Measurements from ENCODE around the gene NRDC. TPM values are rescaled to one million over a fixed set of nuclear protein-coding genes. Genes with fewer than 3 reads are reported as not detected.
"Not testable (repeated sequence)": the region's sequence is repeated elsewhere in the genome, so short reads cannot be mapped to it uniquely, and the experiment has no call there.

Gene NRDC
- total RNA-seq, 2 donors from 2014 or later: 97.9 to 116 TPM

DNA sequence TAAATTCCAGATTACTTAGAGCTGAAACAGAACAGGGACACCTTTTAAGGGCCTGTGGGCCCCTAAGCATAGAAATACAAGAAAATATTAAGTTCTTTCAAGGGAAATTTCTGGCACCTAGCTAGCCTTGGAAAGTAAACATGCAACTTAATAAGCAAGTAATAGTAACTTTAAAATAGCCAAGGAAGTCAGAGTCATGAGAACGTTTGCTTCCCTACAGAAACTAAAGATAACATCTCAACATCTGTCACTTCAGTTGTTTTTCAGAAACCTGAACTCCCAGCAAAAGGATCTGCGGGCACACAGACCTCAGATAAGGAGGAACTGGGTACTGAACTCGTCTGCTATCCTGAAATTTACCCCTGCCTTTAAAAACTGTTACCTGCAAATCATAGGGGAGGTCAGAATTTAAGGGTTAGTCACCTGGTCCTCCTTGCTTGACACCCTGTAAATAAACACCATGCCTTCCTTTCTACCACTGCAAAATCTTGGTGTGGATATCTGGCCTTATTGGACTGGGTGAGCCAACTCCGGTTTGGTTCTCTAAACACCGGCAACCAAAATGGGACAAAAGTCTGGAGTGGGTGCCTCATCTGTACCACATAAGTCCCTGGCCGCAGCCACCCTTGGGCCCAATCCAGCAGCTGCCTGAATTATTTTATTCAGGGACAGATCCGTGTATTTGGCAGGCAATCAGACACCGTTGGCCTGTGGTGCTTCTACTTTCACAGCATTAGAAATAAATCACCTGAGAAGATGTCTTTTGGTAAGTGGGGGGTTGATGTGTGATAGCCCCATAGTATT, 27.9 kb downstream of the NRDC start:
- no peak for DNase-seq
- H3K4me1 Mint-ChIP-seq: peaks cover 3% of the 10 kb centered on the region
- no peak overlapping the region for H3K4me3 Mint-ChIP-seq
- peaks cover 4% of the 10 kb centered on the region for H3K36me3 Mint-ChIP-seq (ENCODE audit: low read depth)
- ATAC-seq: no peak
- H3K27me3 Mint-ChIP-seq: no peaks in the 10 kb centered on the region
- H3K9me3 ChIP-seq (ENCODE audit: control insufficient read depth, low read length, poor library complexity, severe bottlenecking): no peaks in the 10 kb centered on the region
- H3K27ac Mint-ChIP-seq: no peak overlapping the region

GRCh38 chr1:51847294-51847920, 31.1 kb downstream of the NRDC start:
- H3K4me3 Mint-ChIP-seq: no peak overlapping the region
- H3K36me3 Mint-ChIP-seq (ENCODE audit: low read depth): no peaks in the 10 kb centered on the region
- ATAC-seq (no peak), DNase-seq (no peak)
- H3K4me1 Mint-ChIP-seq: peaks cover 14% of the 10 kb centered on the region
- H3K9me3 ChIP-seq (ENCODE audit: control insufficient read depth, low read length, poor library complexity, severe bottlenecking): no peaks in the 10 kb centered on the region
- no peak overlapping the region for H3K27ac Mint-ChIP-seq
- no peaks in the 10 kb centered on the region for H3K27me3 Mint-ChIP-seq

GRCh38 chr1:51843948-51844347, 34.6 kb downstream of the NRDC start:
- Mint-ChIP-seq H3K4me3 (no peak overlapping the region), H3K27ac (no peak overlapping the region), H3K4me1 (peaks cover 25% of the 10 kb centered on the region), H3K27me3 (no peaks in the 10 kb centered on the region), H3K36me3 (ENCODE audit: low read depth) (peaks cover 6% of the 10 kb centered on the region)
- no peaks in the 10 kb centered on the region for H3K9me3 ChIP-seq (ENCODE audit: control insufficient read depth, low read length, poor library complexity, severe bottlenecking)
- DNase-seq: no peak
- ATAC-seq: no peak

GRCh38 chr1:51842261-51842660, 36.3 kb downstream of the NRDC start:
- no peak for DNase-seq
- H3K4me3 Mint-ChIP-seq: no peak overlapping the region
- no peaks in the 10 kb centered on the region for H3K27me3 Mint-ChIP-seq
- ATAC-seq: no peak
- H3K36me3 Mint-ChIP-seq (ENCODE audit: low read depth): peaks cover 6% of the 10 kb centered on the region
- no peak overlapping the region for H3K27ac Mint-ChIP-seq
- H3K4me1 Mint-ChIP-seq: peaks cover 25% of the 10 kb centered on the region
- H3K9me3 ChIP-seq (ENCODE audit: control insufficient read depth, low read length, poor library complexity, severe bottlenecking): no peaks in the 10 kb centered on the region

DNA sequence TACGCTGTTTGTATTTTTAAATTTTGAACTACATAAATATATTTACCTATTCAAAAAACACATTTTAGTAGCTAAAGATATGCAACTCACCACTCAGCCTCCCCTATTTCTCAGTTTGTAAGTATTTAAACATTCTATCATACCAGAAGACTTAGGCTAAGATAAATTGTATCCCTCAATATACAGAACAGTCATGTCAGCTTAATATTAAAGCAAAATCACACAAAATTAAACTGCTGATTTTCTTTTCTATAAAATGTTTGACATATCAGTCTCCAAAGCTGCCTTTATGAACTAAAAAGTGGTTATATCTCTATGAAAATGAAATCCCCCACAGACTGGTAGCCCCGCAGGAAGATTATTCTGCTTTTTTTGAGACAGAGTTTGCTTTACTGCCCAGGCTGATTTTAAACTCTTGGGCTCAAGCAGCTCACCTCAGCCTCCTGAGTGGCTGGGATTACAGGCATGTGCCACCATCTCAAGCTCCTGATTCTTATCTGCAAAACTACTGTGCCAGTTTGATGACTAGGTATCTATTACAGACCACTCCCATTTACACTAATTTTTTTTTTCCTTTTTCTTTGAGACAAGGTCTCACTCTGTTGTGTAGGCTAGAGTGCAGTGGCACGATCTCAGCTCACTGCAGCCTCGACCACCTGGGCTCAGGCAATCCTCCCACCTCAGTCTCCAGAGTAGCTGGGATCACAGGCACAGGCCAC, 37.6 kb downstream of the NRDC start:
- H3K9me3 ChIP-seq (ENCODE audit: control insufficient read depth, low read length, poor library complexity, severe bottlenecking): no peaks in the 10 kb centered on the region
- ATAC-seq: no peak
- no peak for DNase-seq
- H3K36me3 Mint-ChIP-seq (ENCODE audit: low read depth): peaks cover 6% of the 10 kb centered on the region
- H3K4me1 Mint-ChIP-seq: peaks cover 25% of the 10 kb centered on the region
- no peaks in the 10 kb centered on the region for H3K27me3 Mint-ChIP-seq
- peak overlapping the region; percentile 49 for H3K27ac Mint-ChIP-seq
- H3K4me3 Mint-ChIP-seq: no peak overlapping the region

DNA sequence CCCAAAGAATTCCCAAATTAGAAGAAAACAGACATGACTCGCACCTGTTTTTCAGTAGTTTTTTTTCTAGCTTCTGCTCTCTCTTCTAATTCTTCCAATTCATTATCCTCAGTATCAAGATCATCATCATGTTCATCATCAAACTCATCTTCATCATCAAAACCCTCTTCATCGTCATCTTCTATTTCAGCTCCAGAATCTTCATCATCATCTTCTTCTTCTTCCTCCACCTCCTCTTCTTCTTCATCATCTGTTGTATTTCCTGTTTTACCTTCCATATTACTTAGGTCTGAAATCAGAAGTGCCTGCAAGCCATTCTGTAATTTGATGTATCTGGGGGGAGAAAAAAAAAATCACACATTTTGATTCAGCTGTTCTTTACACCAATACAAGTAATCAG, 38.3 kb downstream of the NRDC start:
- peaks cover 20% of the 10 kb centered on the region for H3K4me1 Mint-ChIP-seq
- no peak overlapping the region for H3K27ac Mint-ChIP-seq
- DNase-seq: no peak
- ATAC-seq: no peak
- H3K9me3 ChIP-seq (ENCODE audit: control insufficient read depth, low read length, poor library complexity, severe bottlenecking): no peaks in the 10 kb centered on the region
- no peaks in the 10 kb centered on the region for H3K27me3 Mint-ChIP-seq
- H3K36me3 Mint-ChIP-seq (ENCODE audit: low read depth): peaks cover 6% of the 10 kb centered on the region
- peak overlapping the region; percentile 19 for H3K4me3 Mint-ChIP-seq

- H3K27ac Mint-ChIP-seq: peak overlapping the region; percentile 41
Measured at GRCh38 chr1:51839094-51839493, 39.4 kb downstream of the NRDC start.

GRCh38 chr1:51837243-51837642, 41.3 kb downstream of the NRDC start:
- Mint-ChIP-seq H3K36me3 (ENCODE audit: low read depth) (peaks cover 6% of the 10 kb centered on the region), H3K4me3 (no peak overlapping the region), H3K4me1 (peaks cover 11% of the 10 kb centered on the region), H3K27me3 (no peaks in the 10 kb centered on the region), H3K27ac (no peak overlapping the region)
- ATAC-seq (no peak), DNase-seq (no peak)
- H3K9me3 ChIP-seq (ENCODE audit: control insufficient read depth, low read length, poor library complexity, severe bottlenecking): no peaks in the 10 kb centered on the region

More at GRCh38 chr1:51839094-51839493, 39.4 kb downstream of the NRDC start:
- Mint-ChIP-seq H3K36me3 (ENCODE audit: low read depth) (peaks cover 6% of the 10 kb centered on the region), H3K27me3 (no peaks in the 10 kb centered on the region), H3K4me1 (peaks cover 15% of the 10 kb centered on the region), H3K4me3 (no peak overlapping the region)
- ATAC-seq (no peak), DNase-seq (no peak)
- no peaks in the 10 kb centered on the region for H3K9me3 ChIP-seq (ENCODE audit: control insufficient read depth, low read length, poor library complexity, severe bottlenecking)

GRCh38 chr1:51833700-51834099, 44.8 kb downstream of the NRDC start:
- Mint-ChIP-seq H3K4me1 (no peaks in the 10 kb centered on the region), H3K4me3 (no peak overlapping the region), H3K36me3 (ENCODE audit: low read depth) (peaks cover 2% of the 10 kb centered on the region), H3K27ac (no peak overlapping the region), H3K27me3 (no peaks in the 10 kb centered on the region)
- H3K9me3 ChIP-seq (ENCODE audit: control insufficient read depth, low read length, poor library complexity, severe bottlenecking): no peaks in the 10 kb centered on the region
- ATAC-seq (no peak), DNase-seq (no peak)

DNA sequence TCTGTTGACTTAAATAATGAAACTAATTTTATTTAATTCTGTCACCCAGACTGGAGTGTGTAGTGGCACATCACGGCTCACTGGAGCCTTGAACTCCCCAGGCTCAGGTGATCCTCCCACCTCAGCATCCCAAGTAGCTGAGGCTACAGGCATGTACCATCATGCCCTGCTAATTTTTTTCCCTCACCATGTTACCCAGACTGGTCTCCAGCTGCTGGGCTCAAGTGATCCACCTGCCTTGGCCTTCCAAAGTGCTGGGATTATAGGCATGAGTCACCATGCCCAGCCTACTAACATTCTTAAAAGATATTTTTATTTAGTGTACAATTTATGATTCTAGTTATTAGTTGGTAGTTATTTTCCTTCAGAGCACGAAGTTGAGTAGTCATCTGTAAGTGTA, 49.5 kb downstream of the NRDC start:
- no peaks in the 10 kb centered on the region for H3K27me3 Mint-ChIP-seq
- no peaks in the 10 kb centered on the region for H3K9me3 ChIP-seq (ENCODE audit: control insufficient read depth, low read length, poor library complexity, severe bottlenecking)
- peaks cover 2% of the 10 kb centered on the region for H3K36me3 Mint-ChIP-seq (ENCODE audit: low read depth)
- H3K4me1 Mint-ChIP-seq: no peaks in the 10 kb centered on the region
- no peak overlapping the region for H3K27ac Mint-ChIP-seq
- H3K4me3 Mint-ChIP-seq: no peak overlapping the region
- no peak for DNase-seq
- ATAC-seq: no peak

- DNase-seq (no peak), ATAC-seq (no peak)
- H3K9me3 ChIP-seq (ENCODE audit: control insufficient read depth, low read length, poor library complexity, severe bottlenecking): no peaks in the 10 kb centered on the region
- Mint-ChIP-seq H3K36me3 (ENCODE audit: low read depth) (peaks cover 2% of the 10 kb centered on the region), H3K27ac (no peak overlapping the region), H3K27me3 (no peaks in the 10 kb centered on the region), H3K4me1 (peaks cover 5% of the 10 kb centered on the region), H3K4me3 (no peak overlapping the region)
Measured at GRCh38 chr1:51819810-51820209, 58.7 kb downstream of the NRDC start.

DNA sequence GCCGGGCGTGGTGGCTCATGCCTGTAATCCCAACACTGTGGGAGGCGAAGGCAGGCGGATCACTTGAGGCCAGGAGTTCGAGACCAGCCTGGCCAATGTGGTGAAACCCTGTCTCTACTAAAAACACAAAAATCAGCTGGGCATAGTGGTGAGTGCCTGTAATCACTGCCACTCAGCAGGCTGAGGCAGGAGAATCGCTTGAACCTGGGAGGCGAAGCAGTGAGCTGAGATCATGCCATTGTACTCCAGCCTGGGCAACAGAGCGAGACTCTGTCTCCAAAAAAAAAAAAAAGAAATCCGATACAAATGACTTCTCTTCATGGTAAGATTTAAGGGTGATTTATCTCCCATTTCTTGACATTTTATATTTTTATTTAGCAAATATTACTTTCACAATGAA, 59.5 kb downstream of the NRDC start:
- DNase-seq; H3K9me3 ChIP-seq (ENCODE audit: control insufficient read depth, low read length, poor library complexity, severe bottlenecking); H3K4me1 Mint-ChIP-seq; H3K27me3 Mint-ChIP-seq; H3K36me3 Mint-ChIP-seq (ENCODE audit: low read depth); H3K4me3 Mint-ChIP-seq; ATAC-seq; H3K27ac Mint-ChIP-seq: not testable (repeated sequence)

- Mint-ChIP-seq H3K4me3 (no peak overlapping the region), H3K36me3 (ENCODE audit: low read depth) (peaks cover 2% of the 10 kb centered on the region), H3K27me3 (no peaks in the 10 kb centered on the region), H3K4me1 (peaks cover 5% of the 10 kb centered on the region), H3K27ac (no peak overlapping the region)
- no peaks in the 10 kb centered on the region for H3K9me3 ChIP-seq (ENCODE audit: control insufficient read depth, low read length, poor library complexity, severe bottlenecking)
- ATAC-seq: no peak
- no peak for DNase-seq
Measured at GRCh38 chr1:51818487-51818886, 60.0 kb downstream of the NRDC start.

Data from T-helper 17 cell (primary cell).